Stimulated activated CD4-positive, alpha-beta T cell treated with anti-CD3 and anti-CD28 coated beads, Interleukin-2, amount 100 ng/mL, for 48 hours (primary cell): ENCODE results near the gene PNLIPRP3.

Experiments
- DNase-seq, 2 donors: peaks; one replicate each; pipeline ENCODE4 v3.0.0-alpha.2; 2020

The PNLIPRP3 gene

GRCh38 chr10:116451711-116452337 is 24.2 kb downstream of the PNLIPRP3 start:
- DNase-seq = no peak

- no peak for DNase-seq
Measured at GRCh38 chr10:116452338-116452720, 24.7 kb downstream of the PNLIPRP3 start.

- no peak for DNase-seq
Measured at GRCh38 chr10:116457488-116457887, 29.8 kb downstream of the PNLIPRP3 start.

- no peak for DNase-seq
Measured at GRCh38 chr10:116460219-116460618, 32.6 kb downstream of the PNLIPRP3 start.

GRCh38 chr10:116461680-116462079 is 34.0 kb downstream of the PNLIPRP3 start:
- DNase-seq = no peak

- no peak for DNase-seq
Measured at GRCh38 chr10:116464257-116464656, 36.6 kb downstream of the PNLIPRP3 start.

GRCh38 chr10:116465546-116465945 is 37.9 kb downstream of the PNLIPRP3 start:
- no peak for DNase-seq

- DNase-seq = no peak
Measured at GRCh38 chr10:116466715-116467422, 39.2 kb downstream of the PNLIPRP3 start.

- DNase-seq = no peak
Measured at GRCh38 chr10:116469437-116469836, 41.8 kb downstream of the PNLIPRP3 start.

- no peak for DNase-seq
Measured at GRCh38 chr10:116470071-116470470, 42.4 kb downstream of the PNLIPRP3 start.

GRCh38 chr10:116470768-116471415 is 43.2 kb downstream of the PNLIPRP3 start:
- DNase-seq = no peak

- DNase-seq = no peak
Measured at GRCh38 chr10:116472891-116473290, 45.2 kb downstream of the PNLIPRP3 start.

GRCh38 chr10:116475866-116476265 is 48.2 kb downstream of the PNLIPRP3 start:
- DNase-seq = no peak

GRCh38 chr10:116476461-116476860 is 48.8 kb downstream of the PNLIPRP3 start:
- no peak for DNase-seq

GRCh38 chr10:116477986-116478664 is 50.5 kb downstream of the PNLIPRP3 start:
- DNase-seq = no peak

- DNase-seq = no peak
Measured at GRCh38 chr10:116486770-116487448, 59.3 kb downstream of the PNLIPRP3 start.

GRCh38 chr10:116487522-116488430 is 60.1 kb downstream of the PNLIPRP3 start:
- DNase-seq = no peak

GRCh38 chr10:116489460-116489859 is 61.8 kb downstream of the PNLIPRP3 start:
- DNase-seq = no peak

GRCh38 chr10:116490028-116490662 is 62.5 kb downstream of the PNLIPRP3 start:
- no peak for DNase-seq

- DNase-seq = no peak
Measured at GRCh38 chr10:116504786-116505185, 77.1 kb downstream of the PNLIPRP3 start.

GRCh38 chr10:116510565-116510964 is 82.9 kb downstream of the PNLIPRP3 start:
- DNase-seq = no peak
